Heart right ventricle (tissue), 16 donors: ENCODE results near the gene B4GALT5. TPM values are rescaled to one million over a fixed set of nuclear protein-coding genes. Genes with fewer than 3 reads are reported as not detected.
"Not testable (repeated sequence)": the region's sequence is repeated elsewhere in the genome, so short reads cannot be mapped to it uniquely, and the experiment has no call there.

Experiments
- ATAC-seq, 8 donors: fragments of 200-7000 bp; cut with Tn5 transposase; one replicate each; pipeline ENCODE4 v1.9.1; 2020; ENCODE audit warnings: mild to moderate bottlenecking in 8 of 8, moderate library complexity in 8 of 8, moderate number of reproducible peaks in 1 of 8
- DNase-seq, 2 donors: peaks; one replicate each; pipeline ENCODE4 v3.0.0-alpha.2; 2020
- H3K27ac ChIP-seq, 10 donors: fragments of 200-600 bp; sonication (generic) in 2 of 10; one replicate each; pipeline versions ENCODE4 v1.5.0 to v1.8.0; 2020 to 2022; ENCODE audit warnings: mild to moderate bottlenecking in 3 of 10
- H3K27me3 ChIP-seq, 7 donors: fragments of 200-600 bp; one replicate each; pipeline ENCODE4 v1.8.0; 2021 to 2022; ENCODE audit warnings: mild to moderate bottlenecking in 2 of 7
- H3K36me3 ChIP-seq, 9 donors: fragments of 200-600 bp; sonication (generic) in 1 of 9; one replicate each; pipeline versions ENCODE4 v1.5.0 to v1.8.0; 2020 to 2022; ENCODE audit warnings: mild to moderate bottlenecking in 2 of 9
- H3K4me1 ChIP-seq, 9 donors: fragments of 200-600 bp; sonication (generic) in 1 of 9; one replicate each; pipeline versions ENCODE4 v1.5.0 to v1.8.0; 2020 to 2022; ENCODE audit warnings: mild to moderate bottlenecking in 4 of 9
- H3K4me3 ChIP-seq, 10 donors: fragments of 200-600 bp; sonication (generic) in 2 of 10; one replicate each; pipeline versions ENCODE4 v1.5.0 to v1.8.0; 2020 to 2022; ENCODE audit warnings: mild to moderate bottlenecking in 7 of 10, moderate library complexity in 2 of 10
- H3K9me3 ChIP-seq, 11 donors: fragments of 200-600 bp in 10 of 11; sonication (generic) in 2 of 11; one replicate each; pipeline versions ENCODE4 v1.5.0 to v1.8.0; 2013 to 2022; ENCODE audit warnings: mild to moderate bottlenecking in 2 of 11, control low read depth in 1 of 11, moderate library complexity in 1 of 11
- WGBS, 2 donors: extraction: QIAGEN DNeasy Blood & Tissue Kit; methylation state at CpG; one replicate each; pipeline ENCODE4 v1.1.7; 2013; ENCODE audit warnings: inconsistent platforms in 1 of 2; 5-methylcytosine and 5-hydroxymethylcytosine counted together
- intact Hi-C, 10 donors: fragments of 100-400 bp; cut with DNase I; formaldehyde crosslinking; loops; one replicate each; pipeline versions ENCODE4 v1.11.1 to v1.14.2; 2022
- polyA plus RNA-seq, 2 donors: library from polyadenylated mRNA; stranded (reverse); fragments of 200-250 nt; gene quantifications; one replicate each; pipeline ENCODE4 v1.2.3, GENCODE V29; 2013
- total RNA-seq, 10 donors: library from RNA; stranded (reverse); fragmentation: NEBNext Ultra II Directional in 3 of 10; extraction: Animal tissue kit (Norgen Biotek cat#: 25700) in 3 of 10; gene quantifications; one replicate each; pipeline versions ENCODE4 v1.2.1 to v1.2.4, GENCODE V29; 2021 to 2023
- TF ChIP-seq, protein P1 (sequence below), 9 donors: fragments of 200-600 bp; sonication (generic) in 2 of 9; IDR thresholded peaks; one replicate each; pipeline versions ENCODE4 v1.5.0 to v1.8.0; 2021 to 2022; ENCODE audit warnings: antibody characterized with exemption in 9 of 9, mild to moderate bottlenecking in 5 of 9, moderate library complexity in 1 of 9
- donor health status: Arrhythmogenic right ventricular cardiomyopathy.
- donor health status: ischemic (EF 13 %, LVEDD 7.1; RV severe dilation, severe dysfunction).
- donor health status: healthy with polysubstance abuse.
- donor health status: DM: no; HTN: yes; CAD: no.
- donor health status: DM: no; HTN: no; CAD: no.
- donor health status: ischemic (EF 25% LVEDD 6.9; RV normal size, moderate dysfunction).
- donor health status: ischemic (EF 25% LVEDD 5.7; RV mildly dilated, moderate dysfunction).
- donor health status: healthy.
- donor health status: DM: yes; HTN: yes; CAD: no.
- donor health status: Ischemic cardiomyopathy.
- donor health status: ischemic (EF 35%, LVEDD 5.7; RV mildly dilated, moderate dysfunction).
- donor health status: nonischemic (EF 11% LVEDD 7.7; RV severe dilation, severe dysfunction).
- donor health status: DM: yes; HTN: yes; CAD: no.
- donor health status: PGD.
- donor health status: ischemic (EF 29% LVEDD 5.4; RV normal size, mild dysfunction).
- donor health status: nonischemic (EF 23%, LVEDD 6.1; RV moderate dilation, normal function).

B4GALT5 gene
- total and polyA plus RNA-seq, 12 donors, result 7.4 to 61.6 (median 29.6) TPM

DNA sequence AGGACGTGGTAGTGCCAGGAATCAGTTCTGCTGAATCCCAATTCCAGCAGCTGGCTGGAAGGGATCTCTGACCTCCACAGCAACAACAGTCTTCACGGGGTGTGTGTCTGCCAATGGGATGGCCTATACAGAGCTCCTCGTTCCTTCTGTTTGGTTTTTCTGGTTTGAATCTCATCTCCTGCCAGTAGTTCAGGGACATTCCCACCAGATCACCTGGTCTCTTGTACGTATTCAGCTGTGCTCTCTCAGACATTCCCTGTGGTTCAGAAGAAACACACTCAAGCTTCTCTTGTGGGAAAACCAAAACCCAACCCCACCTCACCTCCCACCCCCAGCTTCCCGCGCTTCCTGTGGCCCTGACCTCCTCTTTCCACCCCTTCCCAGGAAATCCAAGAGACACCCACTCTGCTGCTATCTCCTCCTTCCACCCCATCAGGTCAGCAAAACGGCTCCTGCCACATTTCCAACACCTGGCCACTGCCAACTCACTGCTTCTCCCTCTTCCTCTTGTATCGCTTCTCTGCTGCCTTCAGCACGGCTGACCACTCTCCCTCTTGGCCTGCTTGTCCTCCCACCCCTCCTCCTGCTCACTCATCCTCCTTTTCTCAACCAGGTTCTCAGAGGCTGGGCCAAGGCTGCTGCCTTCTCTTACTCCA lies 82.5 kb downstream of the B4GALT5 start:
- TF ChIP-seq, protein P1, sequence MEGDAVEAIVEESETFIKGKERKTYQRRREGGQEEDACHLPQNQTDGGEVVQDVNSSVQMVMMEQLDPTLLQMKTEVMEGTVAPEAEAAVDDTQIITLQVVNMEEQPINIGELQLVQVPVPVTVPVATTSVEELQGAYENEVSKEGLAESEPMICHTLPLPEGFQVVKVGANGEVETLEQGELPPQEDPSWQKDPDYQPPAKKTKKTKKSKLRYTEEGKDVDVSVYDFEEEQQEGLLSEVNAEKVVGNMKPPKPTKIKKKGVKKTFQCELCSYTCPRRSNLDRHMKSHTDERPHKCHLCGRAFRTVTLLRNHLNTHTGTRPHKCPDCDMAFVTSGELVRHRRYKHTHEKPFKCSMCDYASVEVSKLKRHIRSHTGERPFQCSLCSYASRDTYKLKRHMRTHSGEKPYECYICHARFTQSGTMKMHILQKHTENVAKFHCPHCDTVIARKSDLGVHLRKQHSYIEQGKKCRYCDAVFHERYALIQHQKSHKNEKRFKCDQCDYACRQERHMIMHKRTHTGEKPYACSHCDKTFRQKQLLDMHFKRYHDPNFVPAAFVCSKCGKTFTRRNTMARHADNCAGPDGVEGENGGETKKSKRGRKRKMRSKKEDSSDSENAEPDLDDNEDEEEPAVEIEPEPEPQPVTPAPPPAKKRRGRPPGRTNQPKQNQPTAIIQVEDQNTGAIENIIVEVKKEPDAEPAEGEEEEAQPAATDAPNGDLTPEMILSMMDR (IDR thresholded peaks at IDR 0.05), result no peak
- no peak for DNase-seq
- intact Hi-C loops, result loop anchor here in 3 of 10 donors (5.0 to 10.0 kb wide), 3 partner anchors 54 to 84 kb away; partner anchors contain the start of gene B4GALT5 (in 2 of the 3)

DNA sequence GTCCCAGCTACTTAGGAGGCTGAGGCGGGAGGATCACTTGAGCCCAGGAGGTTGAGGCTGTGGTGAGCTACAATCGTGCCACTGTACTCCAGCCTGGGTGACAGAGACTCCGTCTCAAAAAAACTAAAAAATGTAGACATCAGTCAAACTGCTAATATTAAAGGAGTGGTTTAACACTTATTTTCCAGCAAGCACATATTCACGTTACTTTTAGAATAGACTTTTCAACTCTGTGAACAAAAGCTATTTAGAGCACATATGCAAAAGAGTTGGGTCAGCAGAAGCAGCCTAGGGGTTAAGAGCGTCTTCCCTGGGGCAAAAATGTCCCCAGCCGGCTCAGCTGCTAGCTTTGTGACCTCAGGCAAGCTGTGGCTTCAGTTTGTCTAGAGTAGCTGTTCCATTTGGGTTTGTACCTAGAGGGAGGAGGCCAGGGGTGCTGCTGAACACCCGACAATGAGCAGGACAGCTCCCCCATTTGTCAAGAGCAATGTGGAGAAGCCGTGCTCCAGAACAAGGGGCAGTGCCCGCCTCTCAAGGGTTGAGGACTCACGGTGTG lies 83.2 kb downstream of the B4GALT5 start:
- Histone ChIP-seq H3K4me3 (no peak overlapping the region), H3K4me1 (peaks cover 0 to 42% (median 27%) of the 10 kb centered on the region in 9 donors), H3K27me3 (no peaks in the 10 kb centered on the region), H3K36me3 (peaks cover 0 to 27% (median 0%) of the 10 kb centered on the region in 9 donors), H3K27ac (peak overlapping the region in 6 of 10 donors; percentile 16 to 70 (median 56)), H3K9me3 (peaks cover 0 to 11% (median 0%) of the 10 kb centered on the region in 11 donors)
- intact Hi-C loops, result loop anchor here in 3 of 10 donors (5.0 to 10.0 kb wide), 3 partner anchors 54 to 84 kb away; partner anchors contain the start of gene B4GALT5 (in 2 of the 3)
- no peak for DNase-seq
- TF ChIP-seq, protein P1 (IDR thresholded peaks at IDR 0.05), result no peak
- peak in 2 of 8 donors; percentile 6 to 10 for ATAC-seq
- 75 to 78% methylated on average over 10 of the region's 10 CpGs for WGBS, 2 donors

More for the DNA sequence above, 82.5 kb downstream of the B4GALT5 start:
- Histone ChIP-seq H3K36me3 (peaks cover 0 to 35% (median 2%) of the 10 kb centered on the region in 9 donors), H3K27me3 (no peaks in the 10 kb centered on the region), H3K9me3 (peaks cover 0 to 11% (median 0%) of the 10 kb centered on the region in 11 donors), H3K4me1 (peaks cover 0 to 42% (median 22%) of the 10 kb centered on the region in 9 donors), H3K27ac (peak overlapping the region in 6 of 10 donors; percentile 16 to 70 (median 56)), H3K4me3 (no peak overlapping the region)
- 40 to 53% methylated on average over 9 of the region's 9 CpGs for WGBS, 2 donors
- peak in 5 of 8 donors; percentile 10 to 42 (median 24) for ATAC-seq

DNA sequence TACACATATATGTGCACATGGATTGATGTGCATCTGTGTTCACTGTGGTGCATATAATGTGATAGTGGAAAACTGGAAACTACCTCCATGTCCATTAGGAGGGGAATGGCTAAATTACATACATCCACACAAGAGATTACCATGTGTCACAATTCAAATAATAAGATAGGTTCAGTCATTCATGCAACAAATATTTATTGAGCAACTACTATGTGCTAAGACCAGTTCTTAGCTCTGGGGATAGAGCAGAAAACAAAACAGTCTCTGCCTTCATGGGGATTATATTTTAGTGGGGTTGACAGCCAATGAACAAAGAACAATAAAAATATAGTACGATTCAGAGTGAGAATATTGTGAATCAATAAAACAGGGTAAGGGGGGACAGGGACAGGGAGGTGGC lies 84.1 kb downstream of the B4GALT5 start:
- ATAC-seq, result no peak
- no peak overlapping the region for H3K27ac ChIP-seq
- intact Hi-C loops, result loop anchor here in 3 of 10 donors (5.0 to 10.0 kb wide), 3 partner anchors 55 to 85 kb away; partner anchors contain the start of gene B4GALT5 (in 2 of the 3)

DNA sequence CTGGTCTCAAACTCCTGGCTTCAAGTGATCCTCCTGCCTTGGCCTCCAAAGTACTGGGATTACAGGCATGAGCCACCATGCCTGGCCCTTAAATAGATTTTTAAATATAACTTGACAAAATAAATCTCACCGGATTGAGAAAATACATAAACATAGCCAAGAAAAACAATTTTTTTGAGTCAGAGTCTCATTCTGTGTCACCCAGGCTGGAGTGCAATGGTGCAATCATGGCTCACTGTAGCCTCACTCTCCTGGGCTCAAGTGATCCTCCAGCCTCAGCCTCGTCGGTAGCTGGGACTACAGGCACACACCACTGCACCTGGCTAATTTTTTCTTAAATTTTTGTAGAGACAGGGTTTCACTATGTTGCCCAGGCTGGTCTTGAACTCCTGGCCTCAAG lies 85.4 kb downstream of the B4GALT5 start:
- intact Hi-C loops, H3K27me3 ChIP-seq, H3K4me3 ChIP-seq, DNase-seq, H3K36me3 ChIP-seq, H3K27ac ChIP-seq, ATAC-seq: not testable (repeated sequence)
- Histone ChIP-seq H3K9me3 (peaks cover 0 to 11% (median 0%) of the 10 kb centered on the region in 11 donors), H3K4me1 (peaks cover 0 to 29% (median 19%) of the 10 kb centered on the region in 9 donors)
- 81 to 82% methylated on average over 3 of the region's 3 CpGs for WGBS, 2 donors

More for the DNA sequence above, 84.1 kb downstream of the B4GALT5 start:
- Histone ChIP-seq H3K4me3 (no peak overlapping the region), H3K9me3 (peaks cover 0 to 11% (median 0%) of the 10 kb centered on the region in 11 donors), H3K4me1 (peaks cover 0 to 36% (median 19%) of the 10 kb centered on the region in 9 donors), H3K27me3 (no peaks in the 10 kb centered on the region), H3K36me3 (peaks cover 0 to 19% (median 0%) of the 10 kb centered on the region in 9 donors)
- 89 to 98% methylated on average over 1 of the region's 1 CpG for WGBS, 2 donors
- no peak for DNase-seq
- TF ChIP-seq, protein P1 (IDR thresholded peaks at IDR 0.05), result no peak
